Esophagus muscularis mucosa (tissue), 4 donors: ENCODE results near the gene C11orf65. TPM values are rescaled to one million over a fixed set of nuclear protein-coding genes. Genes with fewer than 3 reads are reported as not detected.

ENCODE experiments used
- DNase-seq: peaks from one replicate; pipeline ENCODE4 v3.0.0-alpha.2; 2017; ENCODE audit errors: extremely low spot score
- H3K27ac ChIP-seq, 4 donors: fragments of 200-600 bp; sonication (generic); replicated peaks in 1 of 4; 1 replicate in 3 of 4; 2 replicates in 1 of 4; pipeline ENCODE4 v1.5.1; 2016 to 2019; ENCODE audit warnings: mild to moderate bottlenecking in 1 of 4
- H3K27me3 ChIP-seq, 4 donors: fragments of 200-600 bp; sonication (generic); one replicate each; pipeline versions ENCODE4 v1.5.1 to v1.6.0; 2016 to 2019
- H3K36me3 ChIP-seq, 4 donors: fragments of 200-600 bp; sonication (generic); one replicate each; pipeline ENCODE4 v1.5.1; 2016 to 2019
- H3K4me1 ChIP-seq, 4 donors: fragments of 200-600 bp; sonication (generic); one replicate each; pipeline ENCODE4 v1.5.1; 2016 to 2019
- H3K4me3 ChIP-seq, 4 donors: fragments of 200-600 bp; sonication (generic); 1 replicate in 2 of 4; 2 replicates in 2 of 4; pipeline ENCODE4 v1.5.1; 2016 to 2019; ENCODE audit warnings: mild to moderate bottlenecking in 4 of 4, moderate library complexity in 1 of 4
- H3K9me3 ChIP-seq, 4 donors: fragments of 200-600 bp; sonication (generic); 1 replicate in 3 of 4; 2 replicates in 1 of 4; pipeline ENCODE4 v1.5.1; 2016 to 2019
- CTCF ChIP-seq, 3 experiments: fragments of 200-600 bp in 2 of 3; fragments of 450-650 bp in 1 of 3; sonication (generic) in 2 of 3; IDR thresholded peaks; one replicate each; pipeline ENCODE4 v1.5.1; 2017 to 2019; ENCODE audit warnings: antibody characterized with exemption in 3 of 3, mild to moderate bottlenecking in 2 of 3, moderate library complexity in 1 of 3
- EP300 ChIP-seq: sonication (generic); formaldehyde crosslinking; IDR thresholded peaks from one replicate; pipeline ENCODE4 v1.6.1; 2017; ENCODE audit warnings: antibody characterized with exemption
- POLR2A ChIP-seq: fragments of 450-650 bp; IDR thresholded peaks from one replicate; pipeline ENCODE4 v1.6.1; 2017; ENCODE audit warnings: antibody characterized with exemption, moderate library complexity, mild to moderate bottlenecking, low read depth
- POLR2AphosphoS5 ChIP-seq, 2 donors: sonication (generic); formaldehyde crosslinking; IDR thresholded peaks; one replicate each; pipeline ENCODE4 v1.6.1; 2017; ENCODE audit warnings: antibody characterized with exemption in 2 of 2
- WGBS: methylation state at CpG from one replicate; pipeline ENCODE4 v1.1.5; 2018; 5-methylcytosine and 5-hydroxymethylcytosine counted together
- intact Hi-C: fragments of 100-400 bp; cut with DNase I; formaldehyde crosslinking; loops from one replicate; pipeline ENCODE4 v1.15.1; 2023
- total RNA-seq, 4 donors: library from RNA; depleted of rRNA; stranded (reverse); fragments of >200 nt; gene quantifications; one replicate each; pipeline versions ENCODE4 v1.1.0 to v1.2.1, GENCODE V29; 2016

The C11orf65 gene
- total RNA-seq = under 1 TPM in 3 of 4 donors, not detected in 1; 0.06 to 0.63 (median 0.33) TPM

GRCh38 chr11:108467091-108467823 lies at the start of gene C11orf65:
C11orf65 (minus strand) TSS chr11:108467529; CDS start chr11:108461559, 5,970 bp downstream.
- H3K27me3 ChIP-seq = no peaks in the 10 kb centered on the region
- DNase-seq = peak; percentile 99
- peak within 1 kb of the TSS; percentile 59 to 75 (median 68) for H3K4me3 ChIP-seq
- peak within 1 kb of the TSS; percentile 91 to 99 (median 94) for H3K27ac ChIP-seq
- under 1% methylated on average over 35 of the region's 35 CpGs for WGBS
- no peaks in the 10 kb centered on the region for H3K36me3 ChIP-seq
- intact Hi-C loops = no loop called here
- no peak for TF ChIP-seq CTCF (IDR thresholded peaks at IDR 0.05)
- TF ChIP-seq EP300 = no peak
- TF ChIP-seq POLR2AphosphoS5 (IDR thresholded peaks at IDR 0.05) = peak; percentile 98 to 99
- TF ChIP-seq POLR2A = peak; percentile 88
- H3K4me1 ChIP-seq = peaks cover 6 to 13% (median 12%) of the 10 kb centered on the region in 4 donors
- no peaks in the 10 kb centered on the region for H3K9me3 ChIP-seq

DNA sequence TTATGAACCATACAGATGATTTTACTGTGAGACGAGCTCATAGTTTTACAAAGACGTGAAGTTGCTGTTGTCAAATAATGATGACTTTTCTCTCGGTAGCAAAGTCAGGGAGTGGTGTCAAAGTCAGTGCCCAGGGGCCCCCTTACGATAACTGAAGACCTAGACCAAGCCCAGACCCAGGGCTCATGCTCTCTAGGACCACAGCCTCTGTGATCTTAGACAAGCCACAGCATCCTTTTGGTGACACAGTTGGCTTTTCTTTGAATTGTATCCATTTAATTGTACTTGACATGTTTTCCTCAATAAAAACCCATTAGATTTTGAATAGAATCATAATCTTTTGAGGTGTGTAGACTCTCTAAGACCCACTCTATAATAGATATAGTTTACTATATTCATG lies 48.8 kb upstream of the C11orf65 start:
- no peaks in the 10 kb centered on the region for H3K9me3 ChIP-seq

GRCh38 chr11:108512708-108513107 lies 45.4 kb upstream of the C11orf65 start:
- intact Hi-C loops = no loop called here
- Histone ChIP-seq H3K4me1 (no peaks in the 10 kb centered on the region), H3K9me3 (no peaks in the 10 kb centered on the region), H3K27me3 (no peaks in the 10 kb centered on the region), H3K4me3 (no peak overlapping the region), H3K27ac (no peak overlapping the region), H3K36me3 (peaks cover 0 to 8% (median 5%) of the 10 kb centered on the region in 4 donors)
- TF ChIP-seq POLR2AphosphoS5 (IDR thresholded peaks at IDR 0.05) (no peak), EP300 (no peak), POLR2A (no peak), CTCF (IDR thresholded peaks at IDR 0.05) (no peak)
- WGBS = 86% methylated on average over 2 of the region's 2 CpGs
- DNase-seq = no peak

More for the DNA sequence above, 48.8 kb upstream of the C11orf65 start:
- no peak overlapping the region for H3K4me3 ChIP-seq
- intact Hi-C loops = no loop called here
- no peaks in the 10 kb centered on the region for H3K27me3 ChIP-seq
- TF ChIP-seq CTCF (IDR thresholded peaks at IDR 0.05) = no peak
- no peak for TF ChIP-seq POLR2A
- TF ChIP-seq POLR2AphosphoS5 (IDR thresholded peaks at IDR 0.05) = no peak
- TF ChIP-seq EP300 = no peak
- H3K27ac ChIP-seq = no peak overlapping the region
- DNase-seq = no peak
- WGBS = 88% methylated on average over 4 of the region's 4 CpGs
- H3K36me3 ChIP-seq = peaks cover 0 to 8% (median 5%) of the 10 kb centered on the region in 4 donors
- H3K4me1 ChIP-seq = no peaks in the 10 kb centered on the region

- intact Hi-C loops = no loop called here
- Histone ChIP-seq H3K9me3 (no peaks in the 10 kb centered on the region), H3K4me3 (no peak overlapping the region), H3K27ac (no peak overlapping the region), H3K27me3 (no peaks in the 10 kb centered on the region), H3K4me1 (no peaks in the 10 kb centered on the region), H3K36me3 (peaks cover 0 to 8% (median 5%) of the 10 kb centered on the region in 4 donors)
- TF ChIP-seq POLR2AphosphoS5 (IDR thresholded peaks at IDR 0.05) (no peak), EP300 (no peak), POLR2A (no peak), CTCF (IDR thresholded peaks at IDR 0.05) (no peak)
- no peak for DNase-seq
- 79% methylated on average over 2 of the region's 2 CpGs for WGBS
Measured at GRCh38 chr11:108511851-108512474, 44.6 kb upstream of the C11orf65 start.
